Keratinocyte (primary cell): ENCODE measurements around the gene NMRAL1.

ENCODE experiments used
- CTCF ChIP-seq, 3 experiments: IDR thresholded peaks in 1 of 3; conservative IDR thresholded peaks in 1 of 3; optimal IDR thresholded peaks in 1 of 3; 2 replicates in 2 of 3; 3 replicates in 1 of 3; pipeline versions ENCODE3 to v1.5.1; 2011; ENCODE audit warnings: low read length in 3 of 3, mild to moderate bottlenecking in 3 of 3, moderate library complexity in 2 of 3, control low read depth in 1 of 3, inconsistent platforms in 1 of 3; ENCODE audit not compliant: insufficient read depth in 2 of 3; ENCODE audit errors: extremely low read depth in 1 of 3
- EZH2 ChIP-seq: IDR thresholded peaks from one replicate; pipeline ENCODE4 v1.6.1; 2012; ENCODE audit warnings: inconsistent platforms, mild to moderate bottlenecking, low read length, moderate library complexity

GRCh38 chr16:4472880-4473279, 1.5 kb downstream of the NMRAL1 start:
- TF ChIP-seq CTCF (optimal IDR thresholded peaks at IDR 0.05 in 1 of 3, IDR thresholded peaks at IDR 0.05 in 1 of 3, conservative IDR thresholded peaks at IDR 0.05 in 1 of 3; ENCODE audit: extremely low read depth in 1 of 3, insufficient read depth in 2 of 3, low read length in 3 of 3) (no peak), EZH2 (no peak)
